Fibroblast of lung (primary cell): Measurements from ENCODE around the gene GATA5. TPM values are rescaled to one million over a fixed set of nuclear protein-coding genes. Genes with fewer than 3 reads are reported as not detected.

Experiments
- DNase-seq, 2 donors: peaks; one replicate each; pipeline versions ENCODE4 v3.0.0 to v3.0.0-alpha.2; 2010; ENCODE audit warnings: low read depth in 2 of 2
- H2AFZ ChIP-seq: 2 replicates; pipeline ENCODE4 v1.5.1; 2012; ENCODE audit warnings: low read length, control low read depth, inconsistent platforms
- H3K27ac ChIP-seq: 2 replicates; pipeline ENCODE4 v1.5.1; 2011; ENCODE audit warnings: low read length, control low read depth; ENCODE audit not compliant: insufficient read depth
- H3K27me3 ChIP-seq: 2 replicates; pipeline ENCODE4 v1.5.1; 2011; ENCODE audit warnings: mild to moderate bottlenecking, low read length; ENCODE audit not compliant: control insufficient read depth, insufficient read depth
- H3K36me3 ChIP-seq: 2 replicates; pipeline ENCODE4 v1.5.1; 2011; ENCODE audit warnings: low read length; ENCODE audit not compliant: control insufficient read depth, insufficient read depth
- H3K4me1 ChIP-seq: 2 replicates; pipeline ENCODE4 v1.5.1; 2011; ENCODE audit warnings: low read length; ENCODE audit not compliant: control insufficient read depth, insufficient read depth; ENCODE audit errors: extremely low read depth
- H3K4me2 ChIP-seq: 2 replicates; pipeline ENCODE4 v1.5.1; 2011; ENCODE audit warnings: low read length, control low read depth; ENCODE audit not compliant: insufficient read depth; ENCODE audit errors: extremely low read depth
- H3K4me3 ChIP-seq, 4 experiments: fragments of 200-600 bp in 1 of 4; sonication (generic) in 1 of 4; replicated peaks in 1 of 4; 2 replicates each; pipeline ENCODE4 v1.5.1; 2011 to 2016; ENCODE audit warnings: low read length in 4 of 4, low read depth in 3 of 4, mild to moderate bottlenecking in 3 of 4, control low read depth in 2 of 4, inconsistent platforms in 1 of 4, mixed read lengths in 1 of 4; ENCODE audit not compliant: insufficient read depth in 1 of 4; ENCODE audit errors: control extremely low read depth in 1 of 4
- H3K79me2 ChIP-seq: 2 replicates; pipeline ENCODE4 v1.5.1; 2012; ENCODE audit warnings: mild to moderate bottlenecking, low read length, inconsistent platforms; ENCODE audit not compliant: control insufficient read depth, insufficient read depth
- H3K9ac ChIP-seq: 2 replicates; pipeline ENCODE4 v1.5.1; 2011; ENCODE audit warnings: mild to moderate bottlenecking, low read length, control low read depth; ENCODE audit not compliant: insufficient read depth
- H3K9me3 ChIP-seq: 2 replicates; pipeline ENCODE4 v1.5.1; 2012; ENCODE audit warnings: low read depth, low read length; ENCODE audit not compliant: control insufficient read depth, insufficient read depth
- H4K20me1 ChIP-seq: 2 replicates; pipeline ENCODE4 v1.5.1; 2011; ENCODE audit warnings: low read length; ENCODE audit not compliant: control insufficient read depth, insufficient read depth; ENCODE audit errors: extremely low read depth
- EZH2 ChIP-seq: IDR thresholded peaks from 2 replicates; pipeline ENCODE4 v1.5.1; 2012; ENCODE audit warnings: low read length, control low read depth, mild to moderate bottlenecking; ENCODE audit errors: missing control alignments
- polyA plus RNA-seq, 2 donors: library from polyadenylated mRNA; depleted of rRNA in 1 of 2; stranded (reverse) in 1 of 2; unstranded in 1 of 2; fragments of >200 nt; gene quantifications; 2 replicates each; pipeline ENCODE4 v1.2.1, GENCODE V29; 2011 to 2012; ENCODE audit warnings: missing spikeins in 1 of 2
- total RNA-seq: library from RNA; depleted of rRNA; stranded (reverse); fragments of >200 nt; gene quantifications from 2 replicates; pipeline ENCODE4 v1.2.1, GENCODE V29; 2014
- TF ChIP-seq, protein P1 (sequence below), 2 donors: IDR thresholded peaks in 1 of 2; conservative IDR thresholded peaks in 1 of 2; 1 replicate in 1 of 2; 2 replicates in 1 of 2; pipeline ENCODE4 v1.5.1; 2011 to 2012; ENCODE audit warnings: low read length in 2 of 2, control low read depth in 1 of 2, inconsistent platforms in 1 of 2, low read depth in 1 of 2, mild to moderate bottlenecking in 1 of 2

The GATA5 gene
- total and polyA plus RNA-seq, 2 donors (not counting 1 experiment from before 2014, with no cell fraction given), result 0.02 to 0.83 TPM

DNA sequence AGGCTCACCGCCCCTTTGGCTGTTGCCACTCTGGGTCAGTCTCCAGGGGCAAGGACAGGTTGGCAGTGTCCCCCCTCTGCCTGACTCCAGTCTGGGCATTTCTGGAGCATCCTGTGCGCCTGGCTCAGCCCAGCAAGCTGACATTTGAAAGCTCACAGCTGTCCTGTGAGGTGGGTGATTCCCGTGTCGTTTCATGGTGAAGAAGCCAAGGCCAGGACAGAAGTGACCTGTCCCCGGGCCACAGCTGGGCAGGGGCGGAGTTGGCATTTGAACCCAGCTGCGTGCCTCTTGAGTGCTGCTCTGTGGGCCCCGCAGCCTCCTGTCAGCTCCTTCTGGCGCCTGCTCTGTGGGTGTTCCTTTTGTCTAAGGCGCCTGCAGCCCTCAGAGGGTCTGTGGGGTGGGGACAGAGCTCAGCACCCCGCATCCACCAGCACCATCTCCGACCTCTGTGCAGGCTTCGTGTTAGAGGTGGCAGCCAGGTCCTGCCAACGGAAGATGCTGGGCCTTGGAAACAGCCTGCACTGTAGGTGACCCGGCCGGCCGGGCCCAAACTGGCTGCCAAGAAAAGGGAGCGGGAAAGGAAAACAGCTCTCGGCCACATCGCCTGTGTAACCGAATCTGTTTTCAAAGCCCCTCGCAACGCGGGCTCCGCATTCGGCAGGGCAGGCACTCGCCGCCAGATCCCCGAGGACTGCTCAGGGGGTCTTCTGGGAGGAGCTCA is 5.8 kb upstream of the GATA5 start:
- H3K9ac ChIP-seq, result no peak overlapping the region
- no peaks in the 10 kb centered on the region for H4K20me1 ChIP-seq
- H3K9me3 ChIP-seq, result no peaks in the 10 kb centered on the region
- no peak overlapping the region for H3K27ac ChIP-seq
- H3K79me2 ChIP-seq, result no peaks in the 10 kb centered on the region
- no peak overlapping the region for H3K4me2 ChIP-seq
- no peaks in the 10 kb centered on the region for H3K4me1 ChIP-seq
- peaks cover 21% of the 10 kb centered on the region for H3K27me3 ChIP-seq
- DNase-seq, result no peak
- no peak for TF ChIP-seq EZH2
- TF ChIP-seq, protein P1, sequence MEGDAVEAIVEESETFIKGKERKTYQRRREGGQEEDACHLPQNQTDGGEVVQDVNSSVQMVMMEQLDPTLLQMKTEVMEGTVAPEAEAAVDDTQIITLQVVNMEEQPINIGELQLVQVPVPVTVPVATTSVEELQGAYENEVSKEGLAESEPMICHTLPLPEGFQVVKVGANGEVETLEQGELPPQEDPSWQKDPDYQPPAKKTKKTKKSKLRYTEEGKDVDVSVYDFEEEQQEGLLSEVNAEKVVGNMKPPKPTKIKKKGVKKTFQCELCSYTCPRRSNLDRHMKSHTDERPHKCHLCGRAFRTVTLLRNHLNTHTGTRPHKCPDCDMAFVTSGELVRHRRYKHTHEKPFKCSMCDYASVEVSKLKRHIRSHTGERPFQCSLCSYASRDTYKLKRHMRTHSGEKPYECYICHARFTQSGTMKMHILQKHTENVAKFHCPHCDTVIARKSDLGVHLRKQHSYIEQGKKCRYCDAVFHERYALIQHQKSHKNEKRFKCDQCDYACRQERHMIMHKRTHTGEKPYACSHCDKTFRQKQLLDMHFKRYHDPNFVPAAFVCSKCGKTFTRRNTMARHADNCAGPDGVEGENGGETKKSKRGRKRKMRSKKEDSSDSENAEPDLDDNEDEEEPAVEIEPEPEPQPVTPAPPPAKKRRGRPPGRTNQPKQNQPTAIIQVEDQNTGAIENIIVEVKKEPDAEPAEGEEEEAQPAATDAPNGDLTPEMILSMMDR (conservative IDR thresholded peaks at IDR 0.05 in 1 of 2, IDR thresholded peaks at IDR 0.05 in 1 of 2; ENCODE audit: low read depth in 1 of 2, low read length in 2 of 2), result no peak
- no peak overlapping the region for H3K4me3 ChIP-seq
- H3K36me3 ChIP-seq, result no peaks in the 10 kb centered on the region
- H2AFZ ChIP-seq, result no peak overlapping the region

DNA sequence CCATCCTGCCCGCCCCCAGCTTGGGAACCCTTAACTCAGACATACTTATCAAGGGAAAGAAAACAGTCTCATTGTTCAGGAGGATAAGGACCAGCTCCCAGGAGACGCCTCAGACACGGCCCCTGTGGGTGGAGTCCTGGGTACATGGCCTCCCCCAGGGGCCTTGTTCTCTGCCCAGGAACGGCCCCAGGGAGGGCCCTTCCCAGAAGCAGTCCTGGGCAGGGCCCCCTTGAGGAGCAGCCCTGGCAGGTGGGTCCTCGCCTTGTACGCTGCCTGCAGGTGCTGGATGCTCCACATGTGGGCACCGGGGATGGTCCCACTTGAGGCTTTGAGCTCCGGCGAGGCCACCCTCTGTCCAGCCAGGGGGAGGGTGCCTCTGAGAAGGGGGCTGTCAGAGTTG is 4.5 kb upstream of the GATA5 start:
- no peaks in the 10 kb centered on the region for H4K20me1 ChIP-seq
- peaks cover 27% of the 10 kb centered on the region for H3K27me3 ChIP-seq
- H3K9ac ChIP-seq, result no peak overlapping the region
- no peaks in the 10 kb centered on the region for H3K4me1 ChIP-seq
- H3K4me2 ChIP-seq, result no peak overlapping the region
- H2AFZ ChIP-seq, result no peak overlapping the region
- no peaks in the 10 kb centered on the region for H3K36me3 ChIP-seq
- no peaks in the 10 kb centered on the region for H3K9me3 ChIP-seq
- H3K79me2 ChIP-seq, result no peaks in the 10 kb centered on the region
- DNase-seq, result no peak
- TF ChIP-seq, protein P1 (conservative IDR thresholded peaks at IDR 0.05 in 1 of 2, IDR thresholded peaks at IDR 0.05 in 1 of 2; ENCODE audit: low read depth in 1 of 2, low read length in 2 of 2), result no peak
- TF ChIP-seq EZH2, result no peak
- H3K4me3 ChIP-seq, result no peak overlapping the region
- no peak overlapping the region for H3K27ac ChIP-seq

DNA sequence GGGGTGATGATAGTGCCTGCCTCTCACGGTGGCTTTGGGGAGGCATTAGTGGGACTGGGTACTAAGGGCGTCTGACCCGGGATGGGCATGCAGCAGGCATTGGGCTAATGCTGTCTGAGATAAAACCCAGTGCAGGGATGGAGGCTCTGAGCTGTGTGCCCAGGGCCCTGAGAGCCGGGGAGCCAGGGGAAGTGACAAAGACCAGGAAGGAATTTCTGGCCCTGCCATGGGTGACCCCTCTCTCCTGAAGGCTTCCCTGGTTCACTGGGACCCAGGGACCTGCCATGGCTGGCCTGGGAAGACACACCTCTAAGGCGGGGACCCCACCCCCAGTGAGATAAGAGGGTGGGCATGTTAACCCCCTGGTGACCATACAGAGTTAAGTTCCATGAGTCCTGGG is 3.9 kb upstream of the GATA5 start:
- DNase-seq, result no peak
- peaks cover 33% of the 10 kb centered on the region for H3K27me3 ChIP-seq
- no peak overlapping the region for H3K27ac ChIP-seq
- no peak overlapping the region for H3K4me3 ChIP-seq
- no peaks in the 10 kb centered on the region for H4K20me1 ChIP-seq
- H3K36me3 ChIP-seq, result no peaks in the 10 kb centered on the region
- H3K4me1 ChIP-seq, result no peaks in the 10 kb centered on the region
- H2AFZ ChIP-seq, result no peak overlapping the region
- H3K79me2 ChIP-seq, result no peaks in the 10 kb centered on the region
- H3K9ac ChIP-seq, result no peak overlapping the region
- TF ChIP-seq, protein P1 (conservative IDR thresholded peaks at IDR 0.05 in 1 of 2, IDR thresholded peaks at IDR 0.05 in 1 of 2; ENCODE audit: low read depth in 1 of 2, low read length in 2 of 2), result no peak
- TF ChIP-seq EZH2, result no peak
- H3K4me2 ChIP-seq, result no peak overlapping the region
- H3K9me3 ChIP-seq, result no peaks in the 10 kb centered on the region
